Measurements from ENCODE around the gene CDK5RAP3.
"Not testable (repeated sequence)": the region's sequence is repeated elsewhere in the genome, so short reads cannot be mapped to it uniquely, and the experiment has no call there.

CDK5RAP3 gene

GRCh38 chr17:47995241-47995935 lies 24.5 kb downstream of the CDK5RAP3 start:
- TF ChIP-seq CTCF (IDR thresholded peaks at IDR 0.05; ENCODE audit: low read depth, low read length) = no peak
- H3K4me3 ChIP-seq (ENCODE audit: low read depth, low read length) = no peak overlapping the region; the same call in 1 of the 2 replicates
- peak; percentile 39 for DNase-seq
- peaks cover 88% of the 10 kb centered on the region for H3K4me1 ChIP-seq
- H3K9me3 ChIP-seq = no peaks in the 10 kb centered on the region
- H3K27me3 ChIP-seq = no peaks in the 10 kb centered on the region
- no peaks in the 10 kb centered on the region for H3K36me3 ChIP-seq

- Histone ChIP-seq H3K4me3 (ENCODE audit: low read depth, low read length) (peak overlapping the region; percentile 28), H3K9me3 (no peaks in the 10 kb centered on the region), H3K36me3 (no peaks in the 10 kb centered on the region), H3K27me3 (no peaks in the 10 kb centered on the region), H3K4me1 (peaks cover 84% of the 10 kb centered on the region)
- peak; percentile 90 for DNase-seq
- no peak for TF ChIP-seq CTCF (IDR thresholded peaks at IDR 0.05; ENCODE audit: low read depth, low read length)
Observed at GRCh38 chr17:47996201-47996600, 25.3 kb downstream of the CDK5RAP3 start.

DNA sequence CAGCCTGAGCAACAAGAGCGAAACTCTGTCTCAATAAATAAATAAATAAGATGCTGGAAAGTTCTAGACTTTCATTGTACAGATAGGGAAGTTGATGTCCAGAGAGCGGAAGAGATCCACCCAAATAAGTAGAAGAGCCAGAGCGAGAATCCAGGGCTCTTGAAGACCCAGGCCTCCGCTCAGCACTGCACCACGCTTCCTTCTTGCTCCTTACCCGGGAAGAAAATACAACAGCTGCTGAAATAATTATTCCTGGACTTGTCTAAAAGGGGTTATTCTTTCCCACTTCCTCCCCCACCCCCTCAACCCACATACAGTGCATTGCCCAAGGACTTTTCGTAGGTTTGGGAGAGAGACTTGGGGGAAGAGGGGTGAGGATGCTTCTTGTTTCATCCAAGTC lies 26.7 kb downstream of the CDK5RAP3 start:
- H3K4me1 ChIP-seq = peaks cover 83% of the 10 kb centered on the region
- no peaks in the 10 kb centered on the region for H3K36me3 ChIP-seq
- no peaks in the 10 kb centered on the region for H3K27me3 ChIP-seq
- H3K9me3 ChIP-seq = no peaks in the 10 kb centered on the region
- TF ChIP-seq CTCF (IDR thresholded peaks at IDR 0.05; ENCODE audit: low read depth, low read length) = no peak
- no peak overlapping the region for H3K4me3 ChIP-seq (ENCODE audit: low read depth, low read length)
- no peak for DNase-seq

DNA sequence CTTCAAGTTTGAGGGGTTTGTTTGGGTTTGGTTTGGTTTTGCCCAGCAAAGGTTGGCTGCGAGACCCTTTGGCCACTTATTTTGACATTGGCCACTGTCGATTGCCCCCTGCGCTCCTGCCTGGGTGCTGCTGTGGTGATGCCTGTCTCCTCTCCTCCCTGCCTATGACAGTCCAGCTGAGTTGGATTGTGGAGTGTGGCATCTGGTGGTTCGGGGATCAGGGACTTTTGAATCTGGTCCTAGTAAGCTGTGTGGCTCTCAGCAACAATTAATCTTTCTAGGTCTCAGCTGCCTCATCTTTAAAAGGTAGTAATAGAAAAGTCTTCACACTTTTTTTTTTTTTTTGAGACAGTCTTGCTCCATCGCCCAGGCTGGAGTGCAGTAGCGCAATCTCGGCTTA lies 27.1 kb downstream of the CDK5RAP3 start:
- no peaks in the 10 kb centered on the region for H3K27me3 ChIP-seq
- DNase-seq = no peak
- TF ChIP-seq CTCF (IDR thresholded peaks at IDR 0.05; ENCODE audit: low read depth, low read length) = no peak
- H3K4me3 ChIP-seq (ENCODE audit: low read depth, low read length) = no peak overlapping the region
- H3K4me1 ChIP-seq = peaks cover 79% of the 10 kb centered on the region
- H3K9me3 ChIP-seq = no peaks in the 10 kb centered on the region
- no peaks in the 10 kb centered on the region for H3K36me3 ChIP-seq

DNA sequence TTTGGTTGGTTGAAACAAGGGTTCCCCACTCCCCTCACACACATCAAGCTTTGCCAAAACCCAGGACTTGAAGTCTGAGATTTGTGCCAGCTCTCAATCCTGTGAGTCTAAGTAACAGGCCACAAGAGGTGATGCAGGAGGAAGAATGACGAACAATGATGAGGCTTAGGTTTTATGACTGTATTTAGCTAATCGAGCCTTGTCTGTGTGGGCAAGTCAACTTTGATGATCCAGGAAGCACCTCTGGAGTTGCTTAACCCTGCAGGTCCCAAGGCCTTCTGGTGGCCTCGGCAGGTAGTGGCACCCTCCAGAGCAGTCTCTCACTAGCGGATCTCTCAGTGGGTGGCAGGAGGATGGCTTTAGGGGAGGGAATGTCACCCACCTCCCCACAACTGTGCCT lies 28.7 kb downstream of the CDK5RAP3 start:
- Histone ChIP-seq H3K36me3 (no peaks in the 10 kb centered on the region), H3K4me3 (ENCODE audit: low read depth, low read length) (no peak overlapping the region), H3K4me1 (peaks cover 70% of the 10 kb centered on the region), H3K27me3 (no peaks in the 10 kb centered on the region), H3K9me3 (no peaks in the 10 kb centered on the region)
- TF ChIP-seq CTCF (IDR thresholded peaks at IDR 0.05; ENCODE audit: low read depth, low read length) = no peak
- DNase-seq = no peak

DNA sequence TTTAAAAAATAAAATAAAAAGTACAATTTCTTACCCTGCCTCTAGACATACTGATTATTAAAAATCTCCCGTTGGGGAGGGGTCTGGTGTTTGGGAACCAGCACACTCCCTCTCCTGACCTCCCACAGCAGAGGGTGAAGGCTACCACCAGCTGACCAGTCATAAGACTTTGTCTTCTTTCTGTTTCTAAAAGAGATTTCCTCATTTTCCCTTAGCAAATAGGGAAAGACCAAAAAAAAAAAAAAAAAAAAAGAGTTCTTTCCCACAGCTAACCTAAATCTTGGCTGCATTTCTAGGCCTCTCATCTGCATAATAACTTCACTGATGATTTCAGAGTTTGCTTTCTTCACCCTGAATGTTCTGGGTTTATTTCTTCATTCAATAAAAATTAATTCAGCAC lies 30.3 kb downstream of the CDK5RAP3 start:
- no peak for TF ChIP-seq CTCF (IDR thresholded peaks at IDR 0.05; ENCODE audit: low read depth, low read length)
- H3K4me3 ChIP-seq (ENCODE audit: low read depth, low read length) = no peak overlapping the region
- peaks cover 66% of the 10 kb centered on the region for H3K4me1 ChIP-seq
- DNase-seq = no peak
- H3K27me3 ChIP-seq = no peaks in the 10 kb centered on the region
- no peaks in the 10 kb centered on the region for H3K36me3 ChIP-seq
- H3K9me3 ChIP-seq = no peaks in the 10 kb centered on the region

DNA sequence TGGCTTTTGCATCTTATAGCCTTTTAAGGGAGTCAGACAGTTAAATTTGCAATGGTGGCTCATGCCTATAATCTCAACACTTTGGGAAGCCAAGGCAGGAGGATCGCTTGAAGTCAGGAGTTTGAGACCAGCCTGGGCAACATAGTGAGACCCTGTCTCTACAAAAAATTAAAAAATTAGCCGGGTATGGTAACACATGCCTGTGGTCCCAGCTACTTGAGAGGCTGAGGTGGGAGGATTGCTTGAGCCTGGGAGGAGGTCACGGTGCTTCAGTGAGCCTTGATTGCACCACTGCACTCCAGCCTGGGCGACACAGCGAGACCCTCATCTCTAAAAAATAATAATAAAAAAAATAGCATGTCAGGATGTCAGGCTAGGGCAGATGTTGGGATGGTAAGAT lies 30.7 kb downstream of the CDK5RAP3 start:
- H3K36me3 ChIP-seq; DNase-seq; H3K9me3 ChIP-seq; H3K4me3 ChIP-seq (ENCODE audit: low read depth, low read length); H3K27me3 ChIP-seq: not testable (repeated sequence)
- H3K4me1 ChIP-seq = peaks cover 63% of the 10 kb centered on the region

Measured in BE2C (cell line).